ENCODE data around the gene CPE. TPM values are rescaled to one million over a fixed set of nuclear protein-coding genes. Genes with fewer than 3 reads are reported as not detected.

CPE gene
- total RNA-seq (2014; rRNA removed; shearing (Covaris generic)) (not detected in 2 replicates), total RNA-seq (2022) (not detected in 2 replicates), Bru-seq, nascent RNA (percentile 3 among the genes with signal in this experiment), BruChase-seq, experiment 1, labeled RNA remaining after a 6-hour chase (percentile 8 among the genes with signal in this experiment), BruChase-seq, experiment 2, labeled RNA remaining after a 2-hour chase (percentile 7 among the genes with signal in this experiment)
- long read RNA-seq: 0 reads

DNA sequence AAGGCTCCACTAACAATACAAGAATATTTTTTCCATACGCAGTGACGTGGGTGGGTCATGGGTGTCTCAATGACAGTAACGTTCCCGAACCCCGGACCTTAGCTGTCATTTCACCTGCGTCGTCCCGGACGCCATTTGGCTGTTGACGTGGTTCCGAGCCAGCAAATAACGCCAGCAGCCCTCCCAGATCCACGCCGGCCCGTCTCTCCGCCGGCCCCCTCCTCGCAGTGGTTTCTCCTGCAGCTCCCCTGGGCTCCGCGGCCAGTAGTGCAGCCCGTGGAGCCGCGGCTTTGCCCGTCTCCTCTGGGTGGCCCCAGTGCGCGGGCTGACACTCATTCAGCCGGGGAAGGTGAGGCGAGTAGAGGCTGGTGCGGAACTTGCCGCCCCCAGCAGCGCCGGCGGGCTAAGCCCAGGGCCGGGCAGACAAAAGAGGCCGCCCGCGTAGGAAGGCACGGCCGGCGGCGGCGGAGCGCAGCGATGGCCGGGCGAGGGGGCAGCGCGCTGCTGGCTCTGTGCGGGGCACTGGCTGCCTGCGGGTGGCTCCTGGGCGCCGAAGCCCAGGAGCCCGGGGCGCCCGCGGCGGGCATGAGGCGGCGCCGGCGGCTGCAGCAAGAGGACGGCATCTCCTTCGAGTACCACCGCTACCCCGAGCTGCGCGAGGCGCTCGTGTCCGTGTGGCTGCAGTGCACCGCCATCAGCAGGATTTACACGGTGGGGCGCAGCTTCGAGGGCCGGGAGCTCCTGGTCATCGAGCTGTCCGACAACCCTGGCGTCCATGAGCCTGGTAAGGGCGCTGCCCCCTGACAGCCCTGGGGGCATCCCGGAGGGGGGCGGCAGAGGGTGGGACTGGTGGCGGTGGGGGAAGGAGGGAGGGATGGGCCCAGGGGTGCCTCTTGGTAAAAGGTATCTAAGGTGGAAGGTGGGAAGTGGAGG, at the start of gene CPE:
CPE (plus strand) TSS at position 264 of the 933 bp plus-strand sequence; CDS start at position 478, 214 bp downstream.
- H3K9me2 ChIP-seq (ENCODE audit: insufficient read depth, low read length): no peaks in the 10 kb centered on the region
- no peak for TF ChIP-seq EZH2phosphoT487 (IDR thresholded peaks at IDR 0.05; ENCODE audit: borderline replicate concordance, low read depth, low read length)
- TF ChIP-seq CTCF (conservative IDR thresholded peaks at IDR 0.05; ENCODE audit: low read length): no peak
- H2AFZ ChIP-seq (ENCODE audit: low read length): no peak within 1 kb of the TSS
- H3K4me2 ChIP-seq (ENCODE audit: low read length): no peak within 1 kb of the TSS
- H4K20me1 ChIP-seq (ENCODE audit: insufficient read depth, low read length): no peaks in the 10 kb centered on the region
- H3K79me2 ChIP-seq (ENCODE audit: insufficient read depth, low read depth, low read length): no peaks in the 10 kb centered on the region
- CTCF ChIA-PET (ENCODE audit: unreplicated experiment): interaction anchor here (0.6 kb wide), 1 partner anchor 375 kb away, joined by 4 read pairs; no protein-coding TSS in a partner anchor
- no peak within 1 kb of the TSS for H3K4me3 ChIP-seq (ENCODE audit: low read depth, low read length, poor library complexity, severe bottlenecking)
- POLR2A ChIA-PET: no interaction called here
- intact Hi-C loops (cut with micrococcal nuclease; ENCODE audit: unreplicated experiment): no loop called here
- H3K4me1 ChIP-seq (ENCODE audit: insufficient read depth, low read length, poor library complexity, severe bottlenecking): no peaks in the 10 kb centered on the region
- BruUV-seq (replicated peaks): no TSS peak
- DNase-seq (ENCODE audit: low spot score): no peak
- no peaks in the 10 kb centered on the region for H3K36me3 ChIP-seq (ENCODE audit: insufficient read depth, low read length)
- no peak within 1 kb of the TSS for H3K27ac ChIP-seq (ENCODE audit: low read depth, low read length, poor library complexity, severe bottlenecking)
- no peaks in the 10 kb centered on the region for H3K9me3 ChIP-seq (ENCODE audit: low read length)

DNA sequence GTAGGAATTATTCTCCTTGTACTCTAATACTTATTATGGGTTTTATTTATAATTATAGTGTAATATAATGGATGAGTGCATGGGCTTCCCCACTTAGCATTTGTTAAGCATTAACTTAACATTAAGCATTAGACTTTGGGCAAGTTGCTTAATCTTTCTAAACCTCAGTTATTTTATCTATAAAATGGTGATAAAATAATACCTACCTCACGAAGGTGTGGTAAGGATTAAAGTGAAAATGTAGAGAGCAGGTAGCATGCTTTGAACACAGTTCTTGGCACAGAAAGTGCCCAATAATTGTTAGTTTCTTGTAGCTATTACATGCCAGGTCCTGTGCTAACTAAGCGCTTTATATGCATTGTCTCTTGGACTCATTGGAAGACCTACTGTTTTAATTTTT, 48.7 kb upstream of the CPE start:
- H3K9me3 ChIP-seq (ENCODE audit: low read length): peaks cover 6% of the 10 kb centered on the region; the same call in 1 of the 2 replicates
- peaks cover 70% of the 10 kb centered on the region for H3K36me3 ChIP-seq (ENCODE audit: insufficient read depth, low read length)
- H3K4me2 ChIP-seq (ENCODE audit: low read length): peak overlapping the region; percentile 98
- CTCF ChIA-PET (ENCODE audit: unreplicated experiment): interaction anchor here (0.9 kb wide), 1 partner anchor 199 kb away, joined by 3 read pairs; no protein-coding TSS in a partner anchor
- H3K4me3 ChIP-seq (ENCODE audit: low read depth, low read length, poor library complexity, severe bottlenecking): peak overlapping the region; percentile 90
- TF ChIP-seq EZH2phosphoT487 (IDR thresholded peaks at IDR 0.05; ENCODE audit: borderline replicate concordance, low read depth, low read length) (no peak), CTCF (conservative IDR thresholded peaks at IDR 0.05; ENCODE audit: low read length) (no peak)
- POLR2A ChIA-PET: interaction anchor here (0.9 to 3.4 kb wide), 7 partner anchors 8 to 590 kb away, joined by 3 to 11 read pairs (median 4); no protein-coding TSS in a partner anchor
- peaks cover 75% of the 10 kb centered on the region for H3K79me2 ChIP-seq (ENCODE audit: insufficient read depth, low read depth, low read length)
- no TSS peak for BruUV-seq (replicated peaks)
- intact Hi-C loops (cut with micrococcal nuclease; ENCODE audit: unreplicated experiment): no loop called here
- H2AFZ ChIP-seq (ENCODE audit: low read length): no peak overlapping the region
- H3K9me2 ChIP-seq (ENCODE audit: insufficient read depth, low read length): no peaks in the 10 kb centered on the region
- H4K20me1 ChIP-seq (ENCODE audit: insufficient read depth, low read length): peaks cover 54% of the 10 kb centered on the region
- H3K4me1 ChIP-seq (ENCODE audit: insufficient read depth, low read length, poor library complexity, severe bottlenecking): peaks cover 56% of the 10 kb centered on the region
- no peak for DNase-seq (ENCODE audit: low spot score)
- H3K27ac ChIP-seq (ENCODE audit: low read depth, low read length, poor library complexity, severe bottlenecking): no peak overlapping the region
